WTC11 (cell line): Measurements from ENCODE around the gene CPVL. TPM values are rescaled to one million over a fixed set of nuclear protein-coding genes. Genes with fewer than 3 reads are reported as not detected.

Experiments used
- ATAC-seq: fragments of 200-7000 bp; cut with Tn5 transposase; 2 replicates; pipeline ENCODE4 v1.10.0; 2021; ENCODE audit warnings: mild to moderate bottlenecking, moderate library complexity
- CTCF ChIA-PET: fragments of 300-600 bp; sonication (Branson Sonifier 250); formaldehyde crosslinking; loops from one replicate; lab custom pipeline; 2021; ENCODE audit warnings: antibody characterized with exemption; lab: Charles Lee
- POLR2A ChIA-PET: fragments of 350-600 bp; sonication (Branson Sonifier 250); formaldehyde crosslinking; loops from one replicate; lab custom pipeline; 2021; ENCODE audit warnings: antibody characterized with exemption; lab: Charles Lee
- DNase-seq: peaks from one replicate; pipeline ENCODE4 v3.0.0; 2021; ENCODE audit warnings: low spot score
- H3K27ac Mint-ChIP-seq: 2 replicates; pipeline ENCODE4 v1.8.0; 2021; ENCODE audit warnings: mixed read lengths
- H3K27me3 Mint-ChIP-seq: 2 replicates; pipeline ENCODE4 v1.8.0; 2021; ENCODE audit warnings: low read depth, mild to moderate bottlenecking, moderate library complexity, mixed read lengths
- H3K36me3 Mint-ChIP-seq: 2 replicates; pipeline ENCODE4 v1.8.0; 2021; ENCODE audit warnings: mixed read lengths
- H3K4me1 Mint-ChIP-seq: 2 replicates; pipeline ENCODE4 v1.8.0; 2022; ENCODE audit warnings: mixed read lengths
- H3K4me3 Mint-ChIP-seq: 2 replicates; pipeline ENCODE4 v1.8.0; 2021; ENCODE audit warnings: mild to moderate bottlenecking, moderate library complexity, mixed read lengths
- H3K9me3 Mint-ChIP-seq: 2 replicates; pipeline ENCODE4 v1.8.0; 2021; ENCODE audit warnings: mixed read lengths
- CREM ChIP-seq: sonication (generic); formaldehyde crosslinking; IDR thresholded peaks from 2 replicates; pipeline ENCODE4 v1.8.1; 2022; ENCODE audit warnings: mild to moderate bottlenecking, missing genetic modification reagents, moderate library complexity
- E2F1 ChIP-seq: sonication (generic); formaldehyde crosslinking; IDR thresholded peaks from 2 replicates; pipeline ENCODE4 v1.8.0; 2022; ENCODE audit warnings: mild to moderate bottlenecking, missing genetic modification reagents
- GABPB1 ChIP-seq: sonication (generic); formaldehyde crosslinking; IDR thresholded peaks from 2 replicates; pipeline ENCODE4 v1.8.1; 2023; ENCODE audit warnings: mild to moderate bottlenecking, missing genetic modification reagents
- HMGXB4 ChIP-seq: sonication (generic); formaldehyde crosslinking; IDR thresholded peaks from 2 replicates; pipeline ENCODE4 v1.8.1; 2023; ENCODE audit warnings: mild to moderate bottlenecking, moderate library complexity, missing genetic modification reagents
- IRF1 ChIP-seq: sonication (generic); formaldehyde crosslinking; IDR thresholded peaks from 2 replicates; pipeline ENCODE4 v1.8.0; 2023; ENCODE audit warnings: missing genetic modification reagents
- IRF2 ChIP-seq: sonication (generic); formaldehyde crosslinking; IDR thresholded peaks from 2 replicates; pipeline ENCODE4 v1.8.0; 2022; ENCODE audit warnings: low read depth, missing genetic modification reagents, borderline replicate concordance
- SMAD3 ChIP-seq: sonication (generic); formaldehyde crosslinking; IDR thresholded peaks from 2 replicates; pipeline ENCODE4 v1.8.0; 2022; ENCODE audit warnings: missing genetic modification reagents, mild to moderate bottlenecking, borderline replicate concordance
- SMAD4 ChIP-seq: sonication (generic); formaldehyde crosslinking; IDR thresholded peaks from 2 replicates; pipeline ENCODE4 v1.8.0; 2022; ENCODE audit warnings: mild to moderate bottlenecking, missing genetic modification reagents
- STAT6 ChIP-seq: sonication (generic); formaldehyde crosslinking; conservative IDR thresholded peaks from 2 replicates; pipeline ENCODE4 v1.8.1; 2023; ENCODE audit warnings: mild to moderate bottlenecking, low read depth, missing genetic modification reagents, moderate library complexity
- TCF7 ChIP-seq: sonication (generic); formaldehyde crosslinking; IDR thresholded peaks from 2 replicates; pipeline ENCODE4 v1.8.0; 2022; ENCODE audit warnings: mild to moderate bottlenecking, low read depth, missing genetic modification reagents, moderate library complexity
- ZMAT4 ChIP-seq: fragments of 250-450 bp; sonication (Bioruptor Pico); IDR thresholded peaks from 2 replicates; pipeline ENCODE4 v1.9.0; 2021; ENCODE audit warnings: mild to moderate bottlenecking
- ZNF263 ChIP-seq: sonication (generic); formaldehyde crosslinking; IDR thresholded peaks from 2 replicates; pipeline ENCODE4 v1.8.1; 2022; ENCODE audit warnings: low read depth, mild to moderate bottlenecking, moderate library complexity, missing genetic modification reagents
- ZNF317 ChIP-seq: sonication (generic); formaldehyde crosslinking; IDR thresholded peaks from 2 replicates; pipeline ENCODE4 v1.8.1; 2023; ENCODE audit warnings: low read depth, mild to moderate bottlenecking, moderate library complexity, missing genetic modification reagents, borderline replicate concordance
- ZNF425 ChIP-seq: fragments of 250-450 bp; sonication (Bioruptor Pico); conservative IDR thresholded peaks from 2 replicates; pipeline ENCODE4 v1.9.0; 2021; ENCODE audit warnings: mild to moderate bottlenecking
- ZNF512 ChIP-seq: sonication (generic); formaldehyde crosslinking; IDR thresholded peaks from 2 replicates; pipeline ENCODE4 v1.8.1; 2022; ENCODE audit warnings: missing genetic modification reagents, borderline replicate concordance
- ZNF532 ChIP-seq: fragments of 250-450 bp; sonication (Bioruptor Pico); IDR thresholded peaks from 2 replicates; pipeline ENCODE4 v1.9.0; 2021; ENCODE audit warnings: mild to moderate bottlenecking, borderline replicate concordance
- total RNA-seq: library from RNA; stranded (reverse); gene quantifications from 3 replicates; pipeline ENCODE4 v1.2.3, GENCODE V29; 2021

The CPVL gene
- total RNA-seq, 1 experiment from 2014 or later, result 34.2 TPM

- POLR2A ChIA-PET, result no interaction called here
- H3K36me3 Mint-ChIP-seq, result no peaks in the 10 kb centered on the region; the same call in 1 of the 2 replicates
- H3K4me1 Mint-ChIP-seq, result peaks cover 4% of the 10 kb centered on the region
- ATAC-seq (no peak), DNase-seq (no peak)
- H3K27me3 Mint-ChIP-seq, result no peaks in the 10 kb centered on the region; the same call in 1 of the 2 replicates
- TF ChIP-seq ZNF317 (CRISPR knock-in tag), result no peak
- peak; percentile 64; the same call in 1 of the 2 replicates for TF ChIP-seq GABPB1 (CRISPR knock-in tag)
- TF ChIP-seq, all 79 proteins: peak for 1
- Mint-ChIP-seq H3K9me3 (peaks cover 3% of the 10 kb centered on the region; the same call in 1 of the 2 replicates), H3K27ac (no peak overlapping the region), H3K4me3 (no peak overlapping the region)
- CTCF ChIA-PET, result interaction anchor here (1.2 to 6.5 kb wide), 6 partner anchors 90 to 307 kb away, joined by 4 to 246 read pairs (median 12); partner anchors contain the start of gene TRIL
Measured at GRCh38 chr7:29099896-29100847, 46.2 kb downstream of the CPVL start.

- no peak overlapping the region for H3K27ac Mint-ChIP-seq
- CTCF ChIA-PET, result interaction anchor here (0.7 to 3.3 kb wide), 5 partner anchors 10 to 169 kb away, joined by 3 to 29 read pairs (median 7); partner anchors contain the start of gene TRIL
- DNase-seq (no peak), ATAC-seq (no peak)
- no peaks in the 10 kb centered on the region; the same call in 1 of the 2 replicates for H3K27me3 Mint-ChIP-seq
- H3K36me3 Mint-ChIP-seq, result peaks cover 5% of the 10 kb centered on the region
- no peak overlapping the region for H3K4me3 Mint-ChIP-seq
- peaks cover 13% of the 10 kb centered on the region for H3K4me1 Mint-ChIP-seq
- no peaks in the 10 kb centered on the region for H3K9me3 Mint-ChIP-seq
- POLR2A ChIA-PET, result no interaction called here
- TF ChIP-seq ZNF512 (CRISPR knock-in tag) (no peak), TCF7 (CRISPR knock-in tag) (no peak), CREM (CRISPR knock-in tag) (no peak), ZNF425 (CRISPR knock-in tag) (no peak), ZMAT4 (no peak), SMAD4 (CRISPR knock-in tag) (no peak), IRF2 (CRISPR knock-in tag) (no peak), IRF1 (no peak), SMAD3 (no peak), ZNF263 (CRISPR knock-in tag) (no peak), E2F1 (CRISPR knock-in tag) (no peak), ZNF532 (CRISPR knock-in tag) (no peak), HMGXB4 (CRISPR knock-in tag) (no peak), STAT6 (CRISPR knock-in tag) (no peak)
Measured at GRCh38 chr7:29096446-29096730, 49.9 kb downstream of the CPVL start.
